Measurements from ENCODE around the gene PRIMPOL. TPM values are rescaled to one million over a fixed set of nuclear protein-coding genes. Genes with fewer than 3 reads are reported as not detected.
A peak's percentile ranks its signal among the peaks of the same experiment; 100 is the strongest.

The PRIMPOL gene
- total and polyA plus RNA-seq, 2 donors from 2014 or later: 10.9 to 13.1 TPM

DNA sequence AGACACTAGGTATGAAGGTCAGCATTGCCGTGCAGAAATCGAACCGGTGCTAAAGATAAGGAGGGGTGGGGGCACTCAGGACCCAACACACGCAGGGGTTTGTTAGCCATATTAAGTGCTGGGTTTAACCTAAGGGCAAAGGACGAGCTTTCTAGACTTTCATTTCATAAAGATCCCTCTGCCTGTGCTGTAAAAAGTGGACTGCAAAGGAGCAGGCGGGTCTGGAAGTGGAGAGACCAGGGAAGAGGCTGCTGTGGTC, 1.6 kb upstream of the PRIMPOL start:
- Histone ChIP-seq H3K27ac (ENCODE audit: low read depth in 2 of 2, low read length in 2 of 2) (peak overlapping the region; percentile 96 to 97), H3K27me3 (ENCODE audit: control insufficient read depth, insufficient read depth, low read length) (no peaks in the 10 kb centered on the region), H3K9ac (ENCODE audit: low read length in 3 of 3) (peak overlapping the region; percentile 70 to 96 (median 90)), H3K4me3 (ENCODE audit: low read length in 3 of 3) (peak overlapping the region; percentile 90 to 91 (median 91)), H3K36me3 (ENCODE audit: control insufficient read depth in 2 of 3, insufficient read depth in 3 of 3, low read length in 3 of 3) (no peaks in the 10 kb centered on the region), H3K9me3 (ENCODE audit: control insufficient read depth in 2 of 3, insufficient read depth in 1 of 3, low read length in 3 of 3) (no peaks in the 10 kb centered on the region), H3K4me1 (ENCODE audit: control insufficient read depth in 2 of 3, insufficient read depth in 2 of 3, low read depth in 1 of 3, low read length in 3 of 3) (peaks cover 3 to 22% (median 19%) of the 10 kb centered on the region in 3 donors)
- FAIRE-seq (no peak), DNase-seq (no peak)
- intact Hi-C loops (cut with DNase I): no loop called here
- TF ChIP-seq, protein P1, sequence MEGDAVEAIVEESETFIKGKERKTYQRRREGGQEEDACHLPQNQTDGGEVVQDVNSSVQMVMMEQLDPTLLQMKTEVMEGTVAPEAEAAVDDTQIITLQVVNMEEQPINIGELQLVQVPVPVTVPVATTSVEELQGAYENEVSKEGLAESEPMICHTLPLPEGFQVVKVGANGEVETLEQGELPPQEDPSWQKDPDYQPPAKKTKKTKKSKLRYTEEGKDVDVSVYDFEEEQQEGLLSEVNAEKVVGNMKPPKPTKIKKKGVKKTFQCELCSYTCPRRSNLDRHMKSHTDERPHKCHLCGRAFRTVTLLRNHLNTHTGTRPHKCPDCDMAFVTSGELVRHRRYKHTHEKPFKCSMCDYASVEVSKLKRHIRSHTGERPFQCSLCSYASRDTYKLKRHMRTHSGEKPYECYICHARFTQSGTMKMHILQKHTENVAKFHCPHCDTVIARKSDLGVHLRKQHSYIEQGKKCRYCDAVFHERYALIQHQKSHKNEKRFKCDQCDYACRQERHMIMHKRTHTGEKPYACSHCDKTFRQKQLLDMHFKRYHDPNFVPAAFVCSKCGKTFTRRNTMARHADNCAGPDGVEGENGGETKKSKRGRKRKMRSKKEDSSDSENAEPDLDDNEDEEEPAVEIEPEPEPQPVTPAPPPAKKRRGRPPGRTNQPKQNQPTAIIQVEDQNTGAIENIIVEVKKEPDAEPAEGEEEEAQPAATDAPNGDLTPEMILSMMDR (IDR thresholded peaks at IDR 0.05; ENCODE audit: borderline replicate concordance, extremely low read depth, insufficient read depth): no peak

DNA sequence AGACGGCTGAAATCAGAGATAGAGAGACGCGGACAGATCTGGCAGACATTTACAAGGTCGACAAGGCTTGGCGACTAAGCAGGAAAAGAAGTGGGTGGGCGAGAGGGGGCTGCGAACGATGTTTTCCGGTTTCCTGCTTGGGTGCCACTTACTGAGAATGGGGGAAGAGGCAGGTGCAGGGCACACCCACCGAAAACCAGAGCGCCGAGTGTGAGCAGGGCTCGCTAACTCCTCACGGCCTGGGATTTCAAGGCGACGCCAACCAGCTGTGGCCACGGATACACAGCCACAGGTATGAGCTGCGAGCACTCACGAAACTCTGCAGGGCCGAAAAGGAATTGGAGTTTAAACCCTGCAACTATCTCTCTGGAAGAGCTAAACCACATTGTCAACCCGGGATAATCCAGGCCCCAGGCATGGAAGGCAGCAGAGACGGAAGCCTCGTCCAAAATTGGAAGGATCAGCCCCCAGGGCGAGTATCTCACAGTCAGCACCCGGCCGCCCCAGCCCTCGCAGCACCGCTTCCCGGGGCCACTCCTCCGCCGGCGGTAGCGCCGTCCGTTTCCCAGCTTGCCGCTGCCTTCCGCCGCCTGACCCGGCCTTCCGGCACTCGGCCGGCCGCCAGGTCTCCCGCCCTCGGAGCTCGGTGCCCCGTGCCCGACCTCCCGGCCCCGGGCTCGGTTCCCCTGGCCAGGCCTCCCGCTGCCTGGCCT, 1.1 kb upstream of the PRIMPOL start:
- H3K27ac ChIP-seq (ENCODE audit: low read depth in 2 of 2, low read length in 2 of 2): peak overlapping the region; percentile 96 to 97
- no peak for FAIRE-seq
- no peaks in the 10 kb centered on the region for H3K36me3 ChIP-seq (ENCODE audit: control insufficient read depth in 2 of 3, insufficient read depth in 3 of 3, low read length in 3 of 3)
- intact Hi-C loops (cut with DNase I): no loop called here
- TF ChIP-seq, protein P1 (IDR thresholded peaks at IDR 0.05; ENCODE audit: borderline replicate concordance, extremely low read depth, insufficient read depth): no peak
- H3K27me3 ChIP-seq (ENCODE audit: control insufficient read depth, insufficient read depth, low read length): no peaks in the 10 kb centered on the region
- peaks cover 3 to 22% (median 19%) of the 10 kb centered on the region in 3 donors for H3K4me1 ChIP-seq (ENCODE audit: control insufficient read depth in 2 of 3, insufficient read depth in 2 of 3, low read depth in 1 of 3, low read length in 3 of 3)
- peak; percentile 48 to 91 (median 76) for DNase-seq
- H3K4me3 ChIP-seq (ENCODE audit: low read length in 3 of 3): peak overlapping the region; percentile 90 to 91 (median 91)
- no peaks in the 10 kb centered on the region for H3K9me3 ChIP-seq (ENCODE audit: control insufficient read depth in 2 of 3, insufficient read depth in 1 of 3, low read length in 3 of 3)
- H3K9ac ChIP-seq (ENCODE audit: low read length in 3 of 3): peak overlapping the region; percentile 70 to 96 (median 90)

DNA sequence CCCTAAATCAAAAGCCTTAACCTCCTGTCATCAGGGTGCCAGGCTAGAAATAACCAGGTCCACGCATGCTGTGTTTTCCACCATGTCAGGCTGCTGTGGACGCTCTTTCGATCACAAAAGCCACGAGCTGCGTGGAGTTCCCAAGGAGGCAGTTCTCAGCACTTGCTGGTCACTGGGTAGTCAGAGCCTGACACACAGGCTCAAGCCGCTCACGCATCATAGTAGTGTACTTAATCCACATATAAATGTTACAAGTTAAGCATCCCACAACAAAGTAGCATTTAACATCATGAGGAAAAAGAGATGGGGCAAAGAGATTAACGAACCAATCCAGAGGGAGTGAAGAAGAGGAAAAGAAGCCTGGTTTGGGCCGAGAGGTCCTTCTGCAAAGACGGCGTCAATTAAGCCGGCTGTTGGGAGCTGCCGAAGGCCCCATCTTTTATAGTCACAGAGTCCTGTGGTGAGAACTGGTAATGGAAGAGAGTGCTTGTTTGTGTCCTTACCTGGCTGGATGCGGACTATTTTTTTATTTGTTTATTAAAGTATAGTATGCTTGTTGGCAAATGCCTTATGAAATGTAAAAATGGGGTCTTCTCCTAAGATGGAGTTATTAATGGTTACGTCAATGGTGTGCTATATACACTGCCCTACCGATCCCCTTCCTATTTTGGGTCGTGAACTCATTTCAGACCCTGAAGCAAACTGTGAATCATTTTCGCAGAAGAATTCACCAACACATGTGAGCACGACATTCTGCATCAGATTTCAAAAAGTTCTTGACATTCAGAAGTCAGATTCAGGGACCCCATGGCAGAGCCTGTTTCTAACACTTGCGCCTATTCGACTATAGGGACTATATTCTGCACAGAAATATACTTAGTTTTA, 675 bp downstream of the PRIMPOL start:
- DNase-seq (peak in 3 of 5 donors; percentile 47 to 81 (median 68)), FAIRE-seq (no peak)
- peak overlapping the region; percentile 54 to 68 for H3K27ac ChIP-seq (ENCODE audit: low read depth in 2 of 2, low read length in 2 of 2)
- H3K36me3 ChIP-seq (ENCODE audit: control insufficient read depth in 2 of 3, insufficient read depth in 3 of 3, low read length in 3 of 3): no peaks in the 10 kb centered on the region
- peaks cover 3 to 22% (median 19%) of the 10 kb centered on the region in 3 donors for H3K4me1 ChIP-seq (ENCODE audit: control insufficient read depth in 2 of 3, insufficient read depth in 2 of 3, low read depth in 1 of 3, low read length in 3 of 3)
- intact Hi-C loops (cut with DNase I): no loop called here
- no peaks in the 10 kb centered on the region for H3K27me3 ChIP-seq (ENCODE audit: control insufficient read depth, insufficient read depth, low read length)
- TF ChIP-seq, protein P1 (IDR thresholded peaks at IDR 0.05; ENCODE audit: borderline replicate concordance, extremely low read depth, insufficient read depth): no peak
- H3K9ac ChIP-seq (ENCODE audit: low read length in 3 of 3): peak overlapping the region; percentile 76 to 93 (median 86)
- no peaks in the 10 kb centered on the region for H3K9me3 ChIP-seq (ENCODE audit: control insufficient read depth in 2 of 3, insufficient read depth in 1 of 3, low read length in 3 of 3)
- peak overlapping the region; percentile 78 to 95 (median 89) for H3K4me3 ChIP-seq (ENCODE audit: low read length in 3 of 3)

Measured in kidney (tissue), 14 donors.